ENCODE results near the gene TSHZ2. TPM values are rescaled to one million over a fixed set of nuclear protein-coding genes. Genes with fewer than 3 reads are reported as not detected.

Gene TSHZ2
- total RNA-seq, 1 donor from 2014 or later: 33.1 TPM

GRCh38 chr20:53048387-53048786 is 76.2 kb downstream of the TSHZ2 start:
- DNase-seq (ENCODE audit: low spot score): no peak
- intact Hi-C loops (cut with DNase I): no loop called here

GRCh38 chr20:53050338-53050737 is 78.2 kb downstream of the TSHZ2 start:
- DNase-seq (ENCODE audit: low spot score) (no peak), ATAC-seq (no peak)
- intact Hi-C loops (cut with DNase I): no loop called here

More at GRCh38 chr20:53048387-53048786, 76.2 kb downstream of the TSHZ2 start:
- no peak for ATAC-seq

GRCh38 chr20:53052380-53052779 is 80.2 kb downstream of the TSHZ2 start:
- DNase-seq (ENCODE audit: low spot score) (no peak), ATAC-seq (no peak)
- intact Hi-C loops (cut with DNase I): no loop called here

GRCh38 chr20:53053595-53053994 is 81.4 kb downstream of the TSHZ2 start:
- DNase-seq (ENCODE audit: low spot score) (no peak), ATAC-seq (no peak)
- intact Hi-C loops (cut with DNase I): no loop called here

GRCh38 chr20:53055367-53056067 is 83.4 kb downstream of the TSHZ2 start:
- no peak for ATAC-seq
- DNase-seq (ENCODE audit: low spot score): no peak
- intact Hi-C loops (cut with DNase I): no loop called here

DNA sequence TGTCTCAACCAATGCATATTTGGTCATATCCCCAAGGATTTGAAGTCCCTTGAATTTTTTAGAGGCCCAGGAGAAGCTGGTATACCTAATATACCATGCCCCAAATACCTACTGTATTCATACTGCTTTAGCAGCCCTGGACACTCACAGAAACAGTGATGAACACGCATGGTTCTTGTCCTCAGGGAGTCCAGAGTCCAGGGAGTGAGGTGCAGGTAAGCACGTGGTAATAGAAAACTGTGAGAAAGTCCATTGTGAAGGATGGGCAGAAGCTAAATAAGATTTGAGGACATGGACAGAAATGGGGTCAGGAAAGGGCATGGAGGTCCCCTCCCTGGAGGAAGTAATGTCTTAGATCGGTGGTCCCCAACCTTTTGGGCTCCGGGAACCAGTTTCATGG is 85.4 kb downstream of the TSHZ2 start:
- DNase-seq (ENCODE audit: low spot score) (no peak), ATAC-seq (no peak)
- intact Hi-C loops (cut with DNase I): no loop called here

DNA sequence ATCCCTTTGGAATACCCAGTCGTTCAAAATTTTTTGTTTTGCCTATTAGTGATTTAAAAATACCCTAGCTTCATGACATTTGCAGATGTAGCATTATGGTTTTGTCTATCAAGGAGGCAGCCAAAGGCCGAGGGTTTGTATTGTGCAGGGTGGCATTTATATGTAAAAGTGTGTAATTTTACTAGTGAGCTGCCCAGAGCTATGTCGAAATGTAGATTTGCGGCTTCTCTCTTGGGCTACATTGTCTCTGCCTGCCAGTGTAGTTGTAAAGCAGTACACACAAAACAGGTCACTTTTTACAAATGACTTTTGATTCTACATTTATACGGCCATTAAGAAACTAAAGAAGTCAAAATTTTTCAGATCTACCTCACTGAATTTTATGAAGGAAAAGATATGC is 87.7 kb downstream of the TSHZ2 start:
- intact Hi-C loops (cut with DNase I): no loop called here
- DNase-seq (ENCODE audit: low spot score): no peak
- ATAC-seq: no peak

DNA sequence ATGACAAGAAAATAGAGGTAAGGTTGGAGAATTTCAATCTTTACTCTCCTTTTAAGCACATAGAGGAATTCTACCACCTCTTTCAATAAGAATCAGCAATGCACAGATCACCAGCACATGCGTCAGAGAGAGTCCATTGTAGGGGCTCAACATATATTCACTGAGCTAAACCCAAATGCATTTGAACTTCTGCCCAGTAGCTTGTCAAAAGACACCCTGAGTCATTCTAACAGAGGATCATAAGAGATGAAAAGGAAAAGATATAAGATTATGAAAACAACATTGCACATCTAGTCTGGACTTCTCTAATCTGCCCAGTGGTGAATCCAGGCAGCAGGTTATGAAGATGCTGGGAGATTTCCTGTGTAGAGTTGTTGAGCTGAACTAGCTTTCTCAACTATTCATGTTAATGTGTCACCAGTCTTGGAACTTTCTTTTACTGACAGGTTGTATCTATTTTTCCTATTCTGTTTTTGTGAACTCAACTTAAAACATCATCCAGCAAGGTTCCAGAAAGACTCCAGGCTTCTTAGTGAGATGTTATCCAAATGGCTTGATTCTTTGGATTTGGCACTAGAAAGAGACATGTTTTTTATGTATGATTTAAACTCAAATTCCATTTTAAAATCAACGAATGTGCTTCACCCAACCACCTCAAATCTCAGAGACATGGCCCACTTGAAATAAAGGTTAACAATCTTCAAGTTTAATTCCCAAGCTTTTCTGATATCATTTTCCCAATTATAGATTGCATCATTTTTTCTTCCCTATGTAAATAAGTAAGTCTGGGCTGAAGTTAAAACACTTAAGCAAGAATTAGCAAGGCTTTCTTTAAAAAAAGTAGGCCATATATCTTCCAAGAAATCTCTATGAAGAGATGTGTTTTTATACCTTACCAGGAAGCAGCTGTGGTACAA is 89.3 kb downstream of the TSHZ2 start:
- DNase-seq (ENCODE audit: low spot score) (no peak), ATAC-seq (no peak)
- intact Hi-C loops (cut with DNase I): no loop called here

- intact Hi-C loops (cut with DNase I): no loop called here
- DNase-seq (ENCODE audit: low spot score): no peak
- no peak for ATAC-seq
Observed at GRCh38 chr20:53064935-53065334, 92.8 kb downstream of the TSHZ2 start.

DNA sequence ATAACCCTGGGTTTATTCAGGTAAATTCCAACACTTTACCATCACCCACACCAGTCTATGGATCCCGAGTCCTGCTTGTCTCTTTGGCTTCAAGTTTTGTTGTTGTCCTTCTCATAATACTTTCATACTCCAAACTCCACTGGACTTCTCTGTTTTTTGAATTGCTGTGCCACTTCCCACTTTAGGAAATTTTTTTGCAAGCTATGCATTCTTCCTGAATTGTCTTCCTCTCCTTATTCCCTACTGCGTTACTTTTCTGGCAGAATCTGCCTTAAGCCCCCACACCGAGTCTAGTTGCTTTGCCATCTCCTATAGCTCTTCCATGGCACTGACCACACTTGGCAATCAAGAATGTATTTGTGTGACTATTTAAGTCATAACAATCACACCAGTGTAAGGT is 96.1 kb downstream of the TSHZ2 start:
- ATAC-seq (no peak), DNase-seq (ENCODE audit: low spot score) (no peak)
- intact Hi-C loops (cut with DNase I): no loop called here

DNA sequence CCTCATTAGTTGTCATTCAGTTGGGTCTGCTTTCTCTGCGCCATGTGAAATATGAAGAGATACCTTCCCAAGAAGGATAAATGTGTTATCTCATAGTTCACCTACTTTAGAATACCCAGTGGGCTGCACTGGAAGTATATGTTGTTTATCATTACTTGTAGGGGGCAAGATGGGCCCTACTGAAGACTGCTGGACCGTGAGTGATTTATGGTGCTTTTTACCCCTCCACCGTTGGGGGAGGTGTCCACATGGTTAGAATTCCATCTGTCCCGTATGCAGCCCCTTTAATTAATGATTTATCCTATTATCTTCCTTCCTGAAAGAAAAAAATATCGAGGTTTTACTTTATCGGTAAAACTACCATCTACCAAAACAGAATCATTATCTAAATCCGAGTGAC is 97.0 kb downstream of the TSHZ2 start:
- intact Hi-C loops (cut with DNase I): no loop called here
- no peak for DNase-seq (ENCODE audit: low spot score)
- ATAC-seq: no peak

- ATAC-seq: no peak
- intact Hi-C loops (cut with DNase I): no loop called here
Observed at GRCh38 chr20:53070224-53070623, 98.1 kb downstream of the TSHZ2 start.

GRCh38 chr20:53070706-53071392 is 98.7 kb downstream of the TSHZ2 start:
- DNase-seq (ENCODE audit: low spot score) (no peak), ATAC-seq (no peak)
- intact Hi-C loops (cut with DNase I): no loop called here

More at GRCh38 chr20:53070224-53070623, 98.1 kb downstream of the TSHZ2 start:
- DNase-seq (ENCODE audit: low spot score): no peak

- intact Hi-C loops (cut with DNase I): no loop called here
- ATAC-seq (no peak), DNase-seq (ENCODE audit: low spot score) (no peak)
Observed at GRCh38 chr20:53071833-53072232, 99.7 kb downstream of the TSHZ2 start.

DNA sequence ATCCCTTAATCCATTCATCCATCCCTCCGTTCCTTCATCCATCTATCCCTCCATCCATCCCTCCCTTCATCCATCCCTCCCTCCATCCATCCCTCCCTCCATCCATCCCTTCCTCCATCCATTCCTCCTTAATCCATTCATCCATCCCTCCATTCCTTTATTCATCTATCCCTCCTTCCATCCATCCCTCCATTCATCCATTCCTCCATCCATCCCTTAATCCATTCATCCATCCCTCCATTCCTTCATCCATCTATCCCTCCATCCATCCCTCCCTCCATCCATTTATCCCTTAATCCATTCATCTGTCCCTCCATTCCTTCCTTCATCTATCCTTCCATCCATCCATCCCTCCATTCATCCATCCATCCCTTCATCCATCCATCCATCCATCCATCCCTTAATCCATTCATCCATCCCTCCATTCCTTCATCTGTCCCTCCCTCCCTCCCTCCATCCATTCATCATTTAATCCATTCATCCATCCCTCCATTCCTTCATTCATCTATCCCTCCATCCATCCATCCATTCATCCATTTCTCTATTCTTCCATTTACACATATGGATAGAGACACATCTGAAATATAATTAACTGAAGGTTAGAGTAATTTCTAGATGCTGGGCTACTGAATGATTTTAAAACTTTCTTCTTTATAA is 100.9 kb downstream of the TSHZ2 start:
- intact Hi-C loops (cut with DNase I): no loop called here
- DNase-seq (ENCODE audit: low spot score) (no peak), ATAC-seq (no peak)

- intact Hi-C loops (cut with DNase I): no loop called here
- no peak for ATAC-seq
- DNase-seq (ENCODE audit: low spot score): no peak
Observed at GRCh38 chr20:53073636-53074415, 101.7 kb downstream of the TSHZ2 start.

GRCh38 chr20:53074811-53075314 is 102.7 kb downstream of the TSHZ2 start:
- ATAC-seq (no peak), DNase-seq (ENCODE audit: low spot score) (no peak)
- intact Hi-C loops (cut with DNase I): no loop called here

- ATAC-seq (no peak), DNase-seq (ENCODE audit: low spot score) (no peak)
- intact Hi-C loops (cut with DNase I): no loop called here
Observed at GRCh38 chr20:53076668-53077067, 104.5 kb downstream of the TSHZ2 start.
